HEK293T (cell line): ENCODE data around the gene PKD2L2.
"Not testable (repeated sequence)": the region's sequence is repeated elsewhere in the genome, so short reads cannot be mapped to it uniquely, and the experiment has no call there.

Source experiments
- CTCF ChIA-PET: fragments of 350-600 bp; formaldehyde crosslinking; extraction: SDS; loops from one replicate; lab custom pipeline; 2021; ENCODE audit warnings: antibody characterized with exemption, inconsistent platforms; lab: Yijun Ruan, JAX
- POLR2A ChIA-PET: fragments of 350-600 bp; formaldehyde crosslinking; extraction: SDS; loops from one replicate; lab custom pipeline; 2020; ENCODE audit warnings: antibody characterized with exemption, inconsistent platforms; lab: Yijun Ruan, JAX
- DNase-seq: peaks from one replicate; pipeline ENCODE4 v3.0.0; 2012; ENCODE audit warnings: mixed read lengths; ENCODE audit errors: extremely low spot score
- ARNT ChIP-seq: fragments of 450-650 bp; IDR thresholded peaks from 2 replicates; pipeline ENCODE4 v1.6.1; 2017; ENCODE audit warnings: mild to moderate bottlenecking
- BHLHE40 ChIP-seq: fragments of 450-650 bp; IDR thresholded peaks from 2 replicates; pipeline ENCODE4 v1.6.1; 2016; ENCODE audit warnings: mild to moderate bottlenecking, moderate library complexity, borderline replicate concordance
- CTBP1 ChIP-seq: fragments of 450-650 bp; IDR thresholded peaks from 2 replicates; pipeline ENCODE4 v1.6.1; 2016; ENCODE audit warnings: borderline replicate concordance
- ELF4 ChIP-seq: fragments of 450-650 bp; IDR thresholded peaks from 2 replicates; pipeline ENCODE4 v1.6.1; 2017; ENCODE audit warnings: antibody characterized with exemption
- FOXA1 ChIP-seq: fragments of 450-650 bp; IDR thresholded peaks from 2 replicates; pipeline ENCODE4 v1.6.1; 2016; ENCODE audit warnings: mild to moderate bottlenecking
- FOXK2 ChIP-seq: fragments of 450-650 bp; IDR thresholded peaks from 2 replicates; pipeline ENCODE4 v1.6.1; 2016; ENCODE audit warnings: mild to moderate bottlenecking
- FOXM1 ChIP-seq: fragments of 450-650 bp; IDR thresholded peaks from 2 replicates; pipeline ENCODE4 v1.6.1; 2017; ENCODE audit warnings: mild to moderate bottlenecking, borderline replicate concordance
- HDGF ChIP-seq: fragments of 450-650 bp; IDR thresholded peaks from 2 replicates; pipeline ENCODE4 v1.6.1; 2017; ENCODE audit warnings: antibody characterized with exemption, borderline replicate concordance
- L3MBTL2 ChIP-seq: fragments of 450-650 bp; conservative IDR thresholded peaks from 2 replicates; pipeline ENCODE4 v1.6.1; 2016; ENCODE audit warnings: mild to moderate bottlenecking
- LEF1 ChIP-seq: fragments of 450-650 bp; IDR thresholded peaks from 2 replicates; pipeline ENCODE4 v1.6.1; 2017; ENCODE audit warnings: mild to moderate bottlenecking, borderline replicate concordance
- NFRKB ChIP-seq: fragments of 450-650 bp; IDR thresholded peaks from 2 replicates; pipeline ENCODE4 v1.6.1; 2016; ENCODE audit warnings: mild to moderate bottlenecking, moderate library complexity
- PKNOX1 ChIP-seq: fragments of 450-650 bp; IDR thresholded peaks from 2 replicates; pipeline ENCODE4 v1.6.1; 2016
- SP1 ChIP-seq: fragments of 450-650 bp; IDR thresholded peaks from 2 replicates; pipeline ENCODE4 v1.6.1; 2017
- SUZ12 ChIP-seq: fragments of 450-650 bp; IDR thresholded peaks from 2 replicates; pipeline ENCODE4 v1.6.1; 2016; ENCODE audit warnings: mild to moderate bottlenecking
- TARDBP ChIP-seq: fragments of 450-650 bp; IDR thresholded peaks from 2 replicates; pipeline ENCODE4 v1.6.1; 2016
- ZNF384 ChIP-seq: fragments of 450-650 bp; IDR thresholded peaks from 2 replicates; pipeline ENCODE4 v1.6.1; 2016

Gene PKD2L2

GRCh38 chr5:137935190-137935589 is 45.9 kb downstream of the PKD2L2 start:
- ChIA-PET CTCF (no interaction called here), POLR2A (no interaction called here)
- TF ChIP-seq ZNF384, result no peak
- TF ChIP-seq HDGF, result no peak
- no peak for TF ChIP-seq LEF1
- no peak for TF ChIP-seq FOXK2
- no peak for TF ChIP-seq ARNT
- no peak for TF ChIP-seq L3MBTL2
- TF ChIP-seq SUZ12, result no peak
- no peak for TF ChIP-seq SP1
- TF ChIP-seq TARDBP, result no peak
- no peak for TF ChIP-seq BHLHE40
- TF ChIP-seq FOXM1, result no peak
- no peak for DNase-seq

- ChIA-PET POLR2A (no interaction called here), CTCF (interaction anchor here (0.6 kb wide), 1 partner anchor 204 kb away, joined by 4 read pairs; no protein-coding TSS in a partner anchor)
- TF ChIP-seq ARNT (no peak), PKNOX1 (peak; percentile 47; the same call in 1 of the 2 replicates)
- no peak for DNase-seq
Measured at GRCh38 chr5:137935694-137936093, 46.4 kb downstream of the PKD2L2 start.

- ChIA-PET POLR2A (interaction anchor here (0.8 kb wide), 1 partner anchor 32 kb away, joined by 3 read pairs; no protein-coding TSS in a partner anchor), CTCF (no interaction called here)
- no peak for DNase-seq
- TF ChIP-seq SP1, result no peak
Measured at GRCh38 chr5:137937994-137938750, 48.9 kb downstream of the PKD2L2 start.

- ChIA-PET CTCF (no interaction called here), POLR2A (interaction anchor here (0.8 kb wide), 1 partner anchor 32 kb away, joined by 3 read pairs; no protein-coding TSS in a partner anchor)
- DNase-seq, result no peak
- TF ChIP-seq ARNT, result no peak
- no peak for TF ChIP-seq CTBP1
- TF ChIP-seq HDGF, result no peak
- no peak for TF ChIP-seq LEF1
Measured at GRCh38 chr5:137938751-137939143, 49.5 kb downstream of the PKD2L2 start.

- POLR2A ChIA-PET, result interaction anchor here (0.8 kb wide), 1 partner anchor 33 kb away, joined by 3 read pairs; no protein-coding TSS in a partner anchor
- CTCF ChIA-PET, result no interaction called here
- TF ChIP-seq FOXA1 (no peak), L3MBTL2 (no peak), BHLHE40 (no peak), NFRKB (no peak), SUZ12 (no peak), FOXK2 (no peak), CTBP1 (no peak), TARDBP (no peak)
- no peak for DNase-seq
Measured at GRCh38 chr5:137939331-137939730, 50.1 kb downstream of the PKD2L2 start.

GRCh38 chr5:137944280-137944679 is 55.0 kb downstream of the PKD2L2 start:
- CTCF ChIA-PET, POLR2A ChIA-PET, DNase-seq: not testable (repeated sequence)

- no peak for DNase-seq
- TF ChIP-seq ELF4, result no peak
- TF ChIP-seq ARNT, result no peak
- TF ChIP-seq NFRKB, result no peak
- ChIA-PET CTCF (no interaction called here), POLR2A (no interaction called here)
Measured at GRCh38 chr5:137945825-137946224, 56.6 kb downstream of the PKD2L2 start.

- ChIA-PET POLR2A (no interaction called here), CTCF (interaction anchor here (0.6 to 0.7 kb wide), 3 partner anchors 14 to 319 kb away, joined by 3 to 4 read pairs (median 3); no protein-coding TSS in a partner anchor)
- TF ChIP-seq SP1 (no peak), HDGF (no peak), FOXK2 (no peak), PKNOX1 (no peak), SUZ12 (no peak)
- no peak for DNase-seq
Measured at GRCh38 chr5:137954131-137954879, 65.0 kb downstream of the PKD2L2 start.
